Activated CD4-positive, alpha-beta T cell treated with anti-CD3 and anti-CD28 coated beads for 24 hours (primary cell): Measurements from ENCODE around the gene SREK1IP1.

ENCODE experiments used
- DNase-seq, 2 donors: peaks; one replicate each; pipeline ENCODE4 v3.0.0-alpha.2; 2020; ENCODE audit warnings: low read depth in 2 of 2

SREK1IP1 gene

GRCh38 chr5:64768358-64769312 lies at the start of gene SREK1IP1, which contains the start of gene CWC27:
TSS of gene SREK1IP1 (minus strand) at chr5:64768691. CDS start at chr5:64768517, 174 bp downstream.
TSS of gene CWC27 (plus strand) at chr5:64768930. CDS start at chr5:64769147, 217 bp downstream.
- peak; percentile 58 to 59 for DNase-seq

- DNase-seq = no peak
These were observed 49.8 kb upstream of the SREK1IP1 start for GRCh38 chr5:64818245-64818644.

GRCh38 chr5:64814073-64814472 lies 45.6 kb upstream of the SREK1IP1 start:
- no peak for DNase-seq

- DNase-seq = no peak
These were observed 42.7 kb upstream of the SREK1IP1 start for GRCh38 chr5:64811050-64811640.

GRCh38 chr5:64807520-64807919 lies 39.0 kb upstream of the SREK1IP1 start:
- DNase-seq = no peak

- no peak for DNase-seq
These were observed 38.0 kb upstream of the SREK1IP1 start for GRCh38 chr5:64806537-64806936.

- DNase-seq = no peak
These were observed 32.4 kb upstream of the SREK1IP1 start for GRCh38 chr5:64800926-64801325.

- no peak for DNase-seq
These were observed 27.8 kb upstream of the SREK1IP1 start for GRCh38 chr5:64796301-64796700.

- DNase-seq = no peak
These were observed 25.7 kb upstream of the SREK1IP1 start for GRCh38 chr5:64794053-64794770.

GRCh38 chr5:64792469-64792868 lies 24.0 kb upstream of the SREK1IP1 start:
- DNase-seq = no peak

GRCh38 chr5:64790210-64790609 lies 21.7 kb upstream of the SREK1IP1 start:
- DNase-seq = no peak

GRCh38 chr5:64789457-64789856 lies 21.0 kb upstream of the SREK1IP1 start:
- no peak for DNase-seq

- no peak for DNase-seq
These were observed 19.7 kb upstream of the SREK1IP1 start for GRCh38 chr5:64788156-64788555.

GRCh38 chr5:64786372-64786771 lies 17.9 kb upstream of the SREK1IP1 start:
- DNase-seq = no peak

- DNase-seq = peak; percentile 55 to 59
These were observed 16.0 kb upstream of the SREK1IP1 start for GRCh38 chr5:64784451-64785025.

- no peak for DNase-seq
These were observed 6.8 kb upstream of the SREK1IP1 start for GRCh38 chr5:64775291-64775690.

- no peak for DNase-seq
These were observed 5.0 kb upstream of the SREK1IP1 start for GRCh38 chr5:64773533-64773932.

GRCh38 chr5:64771736-64772135 lies 3.2 kb upstream of the SREK1IP1 start:
- no peak for DNase-seq

GRCh38 chr5:64769855-64770254 lies 1.4 kb upstream of the SREK1IP1 start:
- DNase-seq = no peak

GRCh38 chr5:64767959-64768357 lies 533 bp downstream of the SREK1IP1 start:
- DNase-seq = peak in 1 of 2 donors; percentile 1

GRCh38 chr5:64766941-64767340 lies 1.6 kb downstream of the SREK1IP1 start:
- DNase-seq = no peak
